ENCODE measurements around the gene KLF13.

DNA sequence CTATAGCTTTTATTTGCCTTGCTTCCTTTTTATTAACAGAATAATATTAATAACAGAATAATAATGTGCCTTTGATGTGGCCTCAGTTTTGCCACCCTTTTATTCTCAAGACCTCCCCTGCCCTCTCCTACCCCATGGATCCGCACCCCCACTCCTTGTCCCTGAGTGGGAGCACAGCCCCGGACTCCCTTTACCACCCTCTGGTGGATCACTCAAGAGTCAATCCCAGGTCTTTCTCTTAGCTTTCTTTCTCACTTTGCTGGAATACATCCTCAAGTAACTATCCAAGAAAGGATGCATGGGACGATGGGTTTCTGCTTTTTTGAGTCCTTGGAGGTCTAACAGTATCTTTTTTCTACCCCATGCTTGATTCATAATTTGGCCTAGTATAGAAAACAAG, 63.4 kb downstream of the KLF13 start:
- TF ChIP-seq TAF1 (IDR thresholded peaks at IDR 0.05; ENCODE audit: low read depth, low read length) (no peak), POLR2A (IDR thresholded peaks at IDR 0.05; ENCODE audit: low read depth, low read length) (no peak), POLR2AphosphoS5 (IDR thresholded peaks at IDR 0.05; ENCODE audit: low read depth, low read length) (no peak)
